ENCODE measurements around the gene CYP4F8. TPM values are rescaled to one million over a fixed set of nuclear protein-coding genes. Genes with fewer than 3 reads are reported as not detected.

Gene CYP4F8
- total RNA-seq, 1 experiment from 2014 or later: not detected

DNA sequence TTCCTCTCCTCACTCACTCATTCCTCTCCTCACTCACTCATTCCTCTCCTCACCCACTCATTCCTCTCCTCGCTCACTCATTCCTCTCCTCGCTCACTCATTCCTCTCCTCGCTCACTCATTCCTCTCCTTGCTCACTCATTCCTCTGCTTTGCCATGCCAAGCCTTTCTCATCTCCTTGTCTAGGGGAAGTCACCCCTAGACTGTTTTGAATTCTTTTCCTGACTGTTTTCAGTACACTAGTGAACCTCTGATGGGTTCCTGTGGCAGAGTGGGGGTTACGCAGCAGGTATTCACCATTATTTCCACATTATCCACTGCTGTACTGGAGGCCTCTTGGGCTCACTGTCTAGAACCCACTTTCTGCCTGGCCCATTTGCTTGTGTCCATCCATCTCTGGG, 1.2 kb downstream of the CYP4F8 start:
- no peak for DNase-seq (ENCODE audit: low read depth)

DNA sequence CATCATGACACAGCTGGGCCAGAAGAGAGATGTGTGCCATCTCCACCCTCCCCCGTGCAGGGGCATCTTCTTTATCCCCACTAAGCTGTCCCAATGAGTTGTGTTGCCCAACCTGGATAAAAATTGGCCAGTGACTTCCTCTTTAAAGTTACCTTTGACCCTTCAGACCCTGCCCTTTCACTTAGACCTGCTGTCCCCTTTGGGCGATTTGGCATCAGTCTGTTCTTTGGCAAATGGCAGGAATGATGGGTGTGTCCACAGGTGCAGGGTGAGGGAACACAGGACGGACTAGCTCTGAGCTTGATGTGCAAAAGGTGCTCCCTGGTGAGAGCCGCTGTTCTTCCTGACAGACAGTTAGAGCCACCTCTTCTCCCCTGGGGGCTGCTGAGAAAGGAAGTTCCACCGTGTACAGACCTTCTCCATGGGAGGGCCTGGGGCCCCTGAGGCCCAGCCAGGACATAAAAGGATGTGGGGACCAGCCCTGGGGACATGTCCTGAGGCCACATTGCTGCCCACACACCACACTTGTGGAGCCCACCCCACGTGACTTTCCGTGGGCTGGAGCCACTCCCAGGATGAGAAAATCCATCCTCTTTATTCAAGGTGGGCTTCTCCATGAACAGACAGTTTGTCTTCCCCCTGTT, 1.7 kb downstream of the CYP4F8 start:
- no peak for DNase-seq (ENCODE audit: low read depth)

DNA sequence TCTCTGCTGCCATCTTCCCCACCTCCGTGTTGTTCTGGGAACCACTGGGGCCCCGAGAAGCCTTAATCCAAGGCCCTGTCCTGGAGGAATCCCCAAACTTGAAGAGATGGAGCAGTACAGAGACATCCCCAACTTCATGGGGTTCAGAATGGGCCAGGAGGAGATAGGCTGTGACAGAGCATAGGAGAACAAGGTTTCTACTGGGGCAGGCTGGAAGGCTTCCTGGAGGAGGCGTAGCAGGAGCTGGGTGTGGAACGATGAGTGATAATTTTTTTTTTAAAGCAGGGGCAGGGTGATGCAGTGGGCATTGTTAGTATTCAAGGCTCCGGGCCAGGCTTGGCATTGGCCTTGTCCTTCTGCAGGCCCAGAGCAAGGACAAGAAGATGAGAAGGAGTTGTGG, 3.3 kb downstream of the CYP4F8 start:
- no peak for DNase-seq (ENCODE audit: low read depth)

DNA sequence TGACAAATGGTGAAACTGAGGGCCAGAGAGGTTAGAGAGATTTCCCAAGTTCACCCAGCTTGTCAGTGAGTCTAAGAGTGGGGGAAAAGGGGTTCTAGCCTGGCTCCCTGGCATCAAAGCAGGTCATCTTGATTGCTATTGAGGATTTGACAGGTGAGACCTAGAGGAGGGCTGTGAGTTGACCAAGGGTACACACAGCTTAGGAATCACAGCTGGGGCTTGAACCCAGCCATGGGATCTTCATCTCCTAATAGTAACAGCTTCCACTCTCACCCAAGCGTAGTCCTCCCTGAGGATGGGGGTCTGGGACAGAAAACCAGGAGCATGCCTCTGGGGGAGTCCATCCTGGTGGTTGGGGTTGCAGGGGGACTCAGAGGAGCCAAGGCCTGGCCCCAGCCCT, 6.8 kb downstream of the CYP4F8 start:
- DNase-seq (ENCODE audit: low read depth): no peak

DNA sequence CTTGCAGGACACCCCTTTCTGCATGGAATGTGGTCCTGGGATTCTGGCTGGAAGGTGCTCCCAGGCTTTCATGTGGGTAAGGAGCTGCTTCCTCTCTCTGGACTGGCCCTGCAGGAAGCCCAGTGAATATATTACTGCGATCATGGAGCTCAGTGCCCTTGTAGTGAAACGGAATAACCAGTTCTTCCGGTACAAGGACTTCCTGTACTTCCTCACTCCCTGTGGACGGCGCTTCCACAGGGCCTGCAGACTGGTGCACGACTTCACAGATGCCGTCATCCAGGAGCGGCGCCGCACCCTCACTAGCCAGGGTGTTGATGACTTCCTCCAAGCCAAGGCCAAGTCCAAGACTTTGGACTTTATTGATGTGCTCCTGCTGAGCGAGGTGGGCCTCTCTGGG, 8.0 kb downstream of the CYP4F8 start:
- DNase-seq (ENCODE audit: low read depth): no peak

DNA sequence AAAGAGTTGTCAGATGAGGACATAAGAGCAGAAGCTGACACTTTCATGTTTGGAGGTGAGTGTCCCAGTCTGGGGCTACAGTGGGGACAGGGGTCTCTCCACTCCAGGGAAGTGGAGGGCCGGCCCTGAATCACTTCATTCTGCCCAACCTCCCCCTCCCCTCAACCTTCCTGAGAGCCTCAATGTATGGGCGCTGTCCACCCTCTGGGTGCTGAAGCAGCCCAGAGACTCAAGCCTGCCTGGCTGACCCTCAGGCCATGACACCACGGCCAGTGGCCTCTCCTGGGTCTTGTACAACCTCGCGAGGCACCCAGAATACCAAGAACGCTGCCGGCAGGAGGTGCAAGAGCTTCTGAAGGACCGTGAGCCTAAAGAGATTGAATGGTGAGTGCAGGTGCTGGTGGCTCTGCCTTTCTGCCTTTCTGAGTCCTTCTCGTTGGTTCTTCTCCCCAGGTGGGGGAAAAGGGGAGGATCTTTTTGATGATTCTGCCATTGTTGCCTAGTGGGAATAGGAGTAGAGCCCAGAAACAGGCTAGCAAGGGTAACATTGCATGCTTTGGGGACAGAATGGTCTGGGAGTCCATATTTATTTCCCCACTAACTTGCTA, 8.8 kb downstream of the CYP4F8 start:
- no peak for DNase-seq (ENCODE audit: low read depth)

DNA sequence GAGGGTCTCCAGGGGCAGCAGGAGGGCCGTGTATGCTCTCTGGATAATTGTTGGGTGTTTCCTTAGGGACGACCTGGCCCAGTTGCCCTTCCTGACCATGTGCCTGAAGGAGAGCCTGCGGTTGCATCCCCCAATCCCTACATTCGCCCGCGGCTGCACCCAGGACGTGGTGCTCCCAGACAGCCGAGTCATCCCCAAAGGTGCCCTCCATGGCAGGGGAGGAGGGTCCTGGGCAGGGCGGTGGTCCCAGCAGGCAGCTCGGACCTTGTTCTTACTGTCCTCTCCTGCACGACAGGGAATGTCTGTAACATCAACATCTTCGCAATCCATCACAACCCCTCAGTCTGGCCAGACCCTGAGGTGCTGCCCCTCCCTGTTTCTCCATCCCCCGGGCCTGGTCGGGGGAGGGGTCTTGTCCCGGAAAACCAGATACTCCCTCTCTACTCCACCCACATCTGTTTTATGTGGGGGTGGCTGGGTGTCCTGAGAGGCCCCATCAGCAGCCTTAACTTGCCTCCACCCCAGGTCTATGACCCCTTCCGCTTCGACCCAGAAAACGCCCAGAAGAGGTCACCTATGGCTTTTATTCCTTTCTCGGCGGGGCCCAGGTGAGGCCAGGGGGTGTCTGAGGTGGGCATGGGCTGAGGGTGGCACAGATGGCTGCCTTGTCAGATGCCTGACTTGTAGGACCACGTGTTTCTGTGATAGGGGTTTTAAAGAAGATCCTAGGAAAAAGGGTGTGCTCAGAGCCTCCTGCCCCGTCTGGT, 13.4 kb downstream of the CYP4F8 start:
- no peak for DNase-seq (ENCODE audit: low read depth)

DNA sequence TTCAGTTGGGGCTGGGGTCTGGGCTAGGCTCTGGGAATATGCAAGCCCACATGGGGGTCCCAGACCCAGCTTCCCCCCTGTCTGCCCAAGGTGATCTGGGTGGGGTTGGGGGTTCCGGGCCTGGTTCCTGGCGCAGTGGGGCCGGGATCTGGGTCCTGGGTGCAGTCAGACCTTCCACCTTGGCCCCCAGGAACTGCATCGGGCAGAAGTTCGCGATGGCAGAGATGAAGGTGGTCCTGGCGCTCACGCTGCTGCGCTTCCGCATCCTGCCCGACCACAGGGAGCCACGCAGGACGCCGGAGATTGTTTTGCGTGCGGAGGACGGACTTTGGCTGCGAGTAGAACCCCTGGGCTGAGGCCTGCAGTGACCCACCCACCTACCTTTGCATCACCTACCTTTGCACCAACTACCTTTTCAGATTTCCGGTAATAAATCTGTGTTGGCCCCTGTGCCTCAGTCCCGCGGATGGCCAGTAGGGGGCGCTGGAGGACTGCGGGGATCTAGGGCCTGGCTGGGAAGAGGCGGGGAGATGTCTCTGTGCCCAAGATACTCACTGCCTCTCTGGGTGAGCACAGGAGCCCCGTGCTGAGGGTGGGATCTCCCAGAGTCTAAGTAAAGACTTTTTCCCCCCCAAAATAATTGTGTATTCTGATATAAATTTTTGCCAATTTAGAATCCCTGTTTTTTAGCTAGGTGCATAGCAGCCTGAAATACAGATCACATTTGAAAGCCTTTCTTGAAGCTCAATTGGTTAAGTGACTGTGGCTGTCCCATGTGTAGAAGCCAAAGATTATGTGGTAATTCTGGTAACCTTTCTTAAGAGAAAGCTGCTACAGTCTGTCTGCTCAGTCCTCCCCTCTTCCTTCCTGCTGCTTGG, 14.2 kb downstream of the CYP4F8 start:
- DNase-seq (ENCODE audit: low read depth): peak; percentile 29

DNA sequence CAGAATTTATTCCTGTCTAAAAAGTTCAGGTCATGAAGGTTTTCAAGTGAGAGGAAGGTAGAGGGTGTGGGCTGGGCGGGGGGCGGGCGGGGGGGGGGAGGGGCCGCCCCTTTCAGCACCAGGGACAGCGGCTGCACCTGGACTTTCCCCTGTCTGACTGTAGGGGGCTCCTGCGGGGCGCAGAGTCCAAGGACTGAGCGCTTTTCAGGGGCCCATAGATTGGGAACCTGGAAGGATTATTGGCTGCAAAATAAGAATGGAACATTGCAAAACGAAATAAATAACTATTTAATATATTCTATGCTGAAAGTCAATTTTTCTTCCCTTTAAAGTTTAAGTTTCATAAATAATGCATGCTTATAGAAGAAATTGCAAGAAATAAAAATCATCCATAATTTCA, 16.8 kb downstream of the CYP4F8 start:
- DNase-seq (ENCODE audit: low read depth): peak; percentile 20

DNA sequence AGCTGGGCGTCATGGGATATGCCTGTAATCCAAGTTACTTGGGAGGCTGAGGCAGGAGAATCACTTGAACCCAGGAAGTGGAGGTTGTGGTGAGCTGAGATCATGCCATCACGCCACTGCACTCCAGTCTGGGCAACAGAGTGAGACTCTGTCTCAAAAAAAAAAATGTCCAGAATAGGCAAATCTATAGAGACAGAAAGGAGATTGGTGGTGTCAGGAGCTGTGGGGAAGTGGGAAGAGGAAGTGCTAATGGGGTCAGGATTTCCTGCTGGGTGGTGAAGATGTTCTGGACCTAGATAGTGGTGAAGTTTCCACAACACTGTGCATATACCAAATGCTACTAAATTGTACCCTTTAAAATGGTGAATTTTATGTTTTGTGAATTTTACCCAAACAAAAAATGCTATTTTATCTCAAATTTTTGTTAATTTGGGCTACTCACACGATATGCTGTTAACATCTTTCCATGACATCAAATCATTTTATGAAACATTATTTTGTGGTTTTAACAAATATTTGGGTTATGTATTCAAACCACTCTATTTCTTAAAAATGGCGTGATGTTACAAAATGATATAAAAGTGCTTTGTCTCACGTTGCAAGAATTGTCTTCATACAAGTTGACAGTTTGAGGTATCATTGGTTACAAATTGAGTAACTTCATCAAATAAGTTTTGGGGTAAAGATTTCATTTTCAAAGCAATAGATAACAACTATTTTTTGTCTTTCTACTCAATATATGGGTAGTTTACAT, 18.2 kb downstream of the CYP4F8 start:
- DNase-seq (ENCODE audit: low read depth): no peak

DNA sequence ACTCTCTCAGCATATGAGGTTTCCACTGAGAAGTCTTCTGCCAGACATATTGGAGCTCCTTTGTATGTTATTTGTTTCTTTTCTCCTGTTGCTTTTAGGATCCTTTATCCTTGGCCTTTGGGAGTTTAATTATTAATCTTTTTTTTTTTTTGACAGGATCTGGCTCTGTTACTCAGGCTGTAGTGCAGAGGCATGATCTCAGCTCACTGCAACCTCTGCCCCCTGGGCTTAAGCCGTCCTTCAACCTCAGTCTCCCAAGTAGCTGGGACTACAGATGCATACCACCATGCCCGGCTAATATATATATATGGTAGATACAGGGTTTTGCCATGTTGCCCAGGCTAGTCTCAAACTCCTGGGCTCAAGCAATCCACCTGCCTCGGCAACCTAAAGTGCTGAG, 19.1 kb downstream of the CYP4F8 start:
- DNase-seq (ENCODE audit: low read depth): no peak

DNA sequence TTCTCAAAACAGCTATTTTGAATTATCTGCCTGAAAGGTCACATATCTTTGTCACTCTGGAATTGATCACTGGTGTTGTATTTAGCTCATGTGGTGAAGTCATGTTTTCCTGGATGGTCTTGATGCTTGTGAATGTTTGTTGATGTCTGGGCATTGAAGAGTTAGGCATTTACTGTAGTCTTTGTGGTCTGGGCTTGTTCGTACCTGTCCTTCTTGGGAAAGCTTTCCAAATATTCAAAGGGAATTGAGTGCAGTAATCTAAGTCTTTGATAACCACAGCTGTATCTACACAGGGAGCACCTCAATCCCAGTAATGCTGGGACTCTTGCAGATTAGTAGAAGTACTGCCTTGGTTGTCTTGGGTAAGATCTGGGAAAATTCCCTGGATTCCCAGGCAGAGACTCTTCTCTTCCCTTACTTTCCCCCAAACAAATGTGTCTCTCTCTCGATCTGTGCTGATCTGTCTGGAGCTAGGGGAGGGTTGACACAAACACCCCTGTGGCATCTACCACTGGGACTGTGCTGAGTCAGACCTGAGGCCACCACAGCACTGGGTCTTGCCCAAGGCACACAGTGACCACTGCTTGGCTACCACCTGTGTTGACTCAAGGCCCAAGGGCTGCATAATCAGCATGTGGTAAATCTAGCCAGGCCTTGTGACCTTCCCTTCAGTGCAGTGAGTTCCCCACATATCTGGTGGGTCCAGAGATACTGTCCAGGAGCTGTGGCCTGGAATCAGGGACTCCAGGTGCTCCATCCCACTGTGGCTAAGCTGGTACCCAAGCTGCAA, 20.2 kb downstream of the CYP4F8 start:
- DNase-seq (ENCODE audit: low read depth): no peak

DNA sequence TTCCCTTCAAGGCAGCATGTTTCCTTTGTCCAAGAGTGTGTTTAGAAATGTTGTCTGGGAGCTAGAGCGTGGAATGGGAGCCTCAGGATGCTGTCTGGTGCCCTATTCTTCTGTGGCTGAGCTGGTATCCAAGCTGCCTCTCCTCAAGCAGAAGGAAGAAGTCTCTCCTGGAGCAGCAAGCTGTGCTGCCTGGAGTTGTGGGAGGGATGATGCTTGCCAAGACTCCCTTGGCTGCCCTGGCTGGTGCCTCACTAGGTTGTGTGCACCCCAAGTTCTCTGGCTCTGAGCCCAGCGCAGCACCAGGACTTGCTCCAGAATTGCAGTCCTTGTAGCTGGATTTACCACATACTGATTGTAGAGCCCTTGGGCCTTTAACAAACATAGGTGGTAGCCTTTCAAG, 21.0 kb downstream of the CYP4F8 start:
- DNase-seq (ENCODE audit: low read depth): no peak

DNA sequence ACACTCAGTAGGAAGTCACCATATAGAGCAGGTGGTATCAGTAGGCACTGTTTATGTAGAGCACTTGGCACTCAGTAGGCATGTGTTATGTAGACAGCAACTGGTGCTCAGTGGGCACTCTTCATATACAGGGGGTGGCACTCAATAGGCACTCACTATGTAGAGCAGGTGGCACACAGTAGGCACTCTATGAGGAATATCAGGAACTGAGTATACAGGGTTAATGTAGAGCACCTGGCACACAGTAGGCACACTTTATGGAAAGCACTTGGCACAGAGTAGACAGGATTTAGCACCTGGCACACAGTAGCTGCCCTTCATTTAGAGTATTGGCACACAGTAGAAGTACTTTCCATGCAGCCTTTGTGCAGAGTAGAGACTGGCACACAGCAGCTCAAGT, 24.6 kb downstream of the CYP4F8 start:
- no peak for DNase-seq (ENCODE audit: low read depth)

DNA sequence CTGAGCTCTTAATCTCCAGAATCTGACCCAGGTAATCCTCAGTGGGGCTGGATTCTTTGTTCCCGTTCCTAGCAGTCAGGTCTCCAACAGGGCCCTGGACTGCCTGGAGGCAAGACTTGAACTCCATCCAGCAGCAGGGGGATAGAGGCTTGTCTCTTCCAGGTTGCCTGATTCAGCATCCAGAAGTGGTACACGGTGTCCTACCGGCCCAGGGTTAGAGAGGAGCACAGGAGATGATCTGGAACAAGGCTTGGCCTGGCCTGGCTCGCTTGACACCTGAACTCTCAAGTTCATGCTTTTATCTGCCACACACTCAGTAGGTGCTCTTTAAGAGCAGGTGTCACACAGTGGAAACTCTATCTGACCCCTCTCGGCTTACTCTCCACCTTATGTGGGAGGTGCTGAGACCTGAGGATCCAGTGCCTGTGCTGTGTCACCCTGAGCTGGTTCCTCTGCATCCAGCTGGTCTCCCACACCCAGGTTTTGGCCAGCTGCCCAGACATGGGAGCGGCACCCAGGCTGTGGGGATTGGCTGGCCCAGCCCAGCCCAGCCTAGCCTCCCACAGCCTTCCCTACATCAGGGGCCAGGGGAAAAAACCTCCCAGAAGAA, 25.4 kb downstream of the CYP4F8 start, which contains the start of gene CYP4F3:
TSS of gene CYP4F3 (plus strand) at position 604 of the 610 bp plus-strand sequence. CDS start 519 bp downstream, outside the sequence.
- DNase-seq (ENCODE audit: low read depth): peak; percentile 38

DNA sequence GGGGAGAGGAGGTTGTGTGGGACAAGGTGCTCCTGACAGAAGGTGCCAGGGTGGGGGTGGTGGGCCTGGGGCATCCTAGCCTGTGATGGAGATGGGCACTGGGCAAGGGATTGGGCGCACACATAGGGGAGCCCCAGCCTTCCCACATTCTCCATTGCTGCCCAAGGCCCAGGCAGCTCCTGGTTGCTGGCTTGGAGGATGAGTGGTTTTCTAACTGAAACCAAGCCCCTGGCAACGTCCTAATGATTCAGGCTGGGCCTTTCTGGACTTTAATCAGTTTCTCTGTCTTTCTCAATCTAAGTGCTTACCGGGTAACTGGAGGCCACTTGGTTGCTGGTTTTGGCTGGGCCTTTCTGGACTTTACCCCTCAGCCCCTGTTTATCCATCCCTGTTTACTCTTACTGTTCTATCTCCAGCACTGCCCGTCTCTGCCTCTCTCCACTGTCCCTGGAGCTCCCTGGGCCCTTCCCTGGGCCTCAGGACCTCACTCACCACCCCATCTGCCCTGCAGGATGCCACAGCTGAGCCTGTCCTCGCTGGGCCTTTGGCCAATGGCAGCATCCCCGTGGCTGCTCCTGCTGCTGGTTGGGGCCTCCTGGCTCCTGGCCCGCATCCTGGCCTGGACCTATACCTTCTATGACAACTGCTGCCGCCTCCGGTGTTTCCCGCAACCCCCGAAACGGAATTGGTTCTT, 26.0 kb downstream of the CYP4F8 start:
- DNase-seq (ENCODE audit: low read depth): no peak

DNA sequence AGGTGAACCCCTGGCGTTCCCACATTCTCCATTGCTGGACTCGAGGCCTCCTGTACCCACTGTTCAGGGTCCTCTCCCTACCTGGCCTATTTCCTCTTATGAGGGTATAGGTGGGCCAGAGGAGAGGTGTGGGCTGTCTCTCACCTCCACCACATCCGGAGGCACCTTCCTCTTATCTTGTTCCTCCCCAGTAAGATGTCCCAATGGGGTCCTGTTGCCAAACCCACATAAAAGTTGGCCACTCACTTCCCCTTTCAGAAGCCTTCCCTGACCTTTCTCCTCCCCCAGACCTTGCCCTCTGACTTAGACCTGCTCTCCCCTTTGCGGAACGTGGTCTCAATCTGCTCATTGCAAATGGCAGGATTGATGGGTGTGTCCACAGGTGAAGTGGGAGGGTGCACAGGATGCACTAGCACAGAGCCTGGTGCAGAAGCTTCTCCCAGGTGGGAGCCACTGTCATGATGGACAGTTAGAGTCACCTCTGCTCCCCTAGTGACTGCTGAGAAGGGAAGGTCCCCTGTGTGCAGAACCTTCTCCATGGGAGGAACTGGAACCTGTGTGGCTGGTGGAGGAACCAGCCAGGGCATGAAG, 27.0 kb downstream of the CYP4F8 start:
- DNase-seq (ENCODE audit: low read depth): no peak

DNA sequence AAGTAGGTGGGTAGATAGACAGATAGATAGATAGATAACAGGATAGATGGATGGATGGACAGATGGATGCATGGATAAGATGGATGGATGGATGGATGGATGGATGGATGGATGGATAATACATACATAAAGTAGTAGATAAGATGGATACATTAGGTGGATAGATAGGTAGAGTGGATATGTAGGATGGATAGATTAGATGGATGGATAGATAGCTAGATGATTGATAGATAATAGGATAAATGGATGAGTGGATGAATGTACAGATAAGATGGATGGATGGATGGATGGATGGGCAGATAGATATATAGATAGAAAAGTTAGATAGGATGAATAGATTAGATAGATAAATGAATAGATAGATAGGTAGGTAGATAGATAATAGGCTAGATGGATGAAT, 27.8 kb downstream of the CYP4F8 start:
- DNase-seq (ENCODE audit: low read depth): no peak

DNA sequence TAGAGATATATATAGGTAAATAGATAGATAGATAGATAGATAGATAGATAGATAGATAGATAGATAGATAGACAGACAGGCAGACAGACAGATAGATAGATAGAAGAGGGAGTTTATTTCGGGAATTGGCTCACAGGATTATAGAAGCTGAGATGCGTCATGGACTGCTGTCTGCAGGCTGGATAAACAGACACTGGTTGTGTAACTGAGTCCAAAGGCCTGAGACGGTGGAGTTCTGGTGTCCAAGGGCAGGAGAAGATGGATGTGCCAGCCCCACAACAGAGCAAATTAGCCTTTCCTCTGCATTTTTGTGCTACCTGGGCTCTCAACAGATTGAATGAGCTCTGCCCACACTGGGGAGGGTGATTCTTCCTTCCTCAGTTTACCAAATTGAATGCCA, 28.4 kb downstream of the CYP4F8 start:
- DNase-seq (ENCODE audit: low read depth): no peak

Measured in RPMI7951 (cell line).